A549 (cell line): Measurements from ENCODE around the gene TRUB2. TPM values are rescaled to one million over a fixed set of nuclear protein-coding genes. Genes with fewer than 3 reads are reported as not detected.
A peak's percentile ranks its signal among the peaks of the same experiment; 100 is the strongest.

Experiments
- ATAC-seq, 2 experiments: fragments of 200-7000 bp in 1 of 2; fragments of >200 bp in 1 of 2; cut with Nextera tagmentation in 1 of 2; cut with Tn5 transposase in 1 of 2; 3 replicates each; pipeline versions ENCODE4 v1.8.0 to v1.9.1; 2018 to 2020; ENCODE audit warnings: mild to moderate bottlenecking in 1 of 2, moderate library complexity in 1 of 2
- CTCF ChIA-PET: fragments of 300-600 bp; sonication (Branson Sonifier 250); formaldehyde crosslinking; extraction: SDS; loops from one replicate; lab custom pipeline; 2021; ENCODE audit warnings: antibody characterized with exemption, inconsistent platforms; lab: Yijun Ruan, JAX
- POLR2A ChIA-PET: fragments of 350-600 bp; formaldehyde crosslinking; extraction: SDS; loops from one replicate; lab custom pipeline; 2021; ENCODE audit warnings: antibody characterized with exemption, inconsistent platforms; lab: Yijun Ruan, JAX
- DNase-seq, 2 experiments: peaks; one replicate each; pipeline versions ENCODE4 v3.0.0 to v3.0.0-alpha.2; 2011 to 2016; ENCODE audit warnings: low read depth in 1 of 2, low spot score in 1 of 2
- FAIRE-seq: peaks from 2 replicates; lab custom pipeline; 2011; peaks lifted over from hg19 to GRCh38; lab: Jason Lieb, UNC
- H3K27ac ChIP-seq, 2 experiments: fragments of >200 bp; sonication (Bioruptor Twin); formaldehyde crosslinking; 3 replicates each; pipeline ENCODE4 v1.5.1; 2016 to 2017
- H3K4me1 ChIP-seq: fragments of >200 bp; sonication (Bioruptor Twin); formaldehyde crosslinking; 3 replicates; pipeline ENCODE4 v1.6.1; 2016
- H3K4me2 ChIP-seq: fragments of >200 bp; sonication (Bioruptor Twin); formaldehyde crosslinking; 3 replicates; pipeline ENCODE4 v1.6.1; 2016
- H3K4me3 ChIP-seq: fragments of >200 bp; sonication (Bioruptor Twin); formaldehyde crosslinking; 3 replicates; pipeline ENCODE4 v1.5.1; 2016
- H3K9me3 ChIP-seq: fragments of >200 bp; sonication (Bioruptor Twin); formaldehyde crosslinking; 3 replicates; pipeline ENCODE4 v1.6.1; 2016
- CBX2 ChIP-seq: fragments of 200-600 bp; sonication (generic); IDR thresholded peaks from 2 replicates; pipeline ENCODE4 v1.6.1; 2016; ENCODE audit warnings: low read depth, mild to moderate bottlenecking, borderline replicate concordance
- CEBPB ChIP-seq, 2 experiments: fragments of >200 bp in 1 of 2; sonication (Bioruptor Twin) in 1 of 2; formaldehyde crosslinking in 1 of 2; IDR thresholded peaks; 2 replicates each; pipeline ENCODE4 v1.6.1; 2012 to 2016
- EHF ChIP-seq: fragments of 250-450 bp; sonication (Bioruptor Pico); IDR thresholded peaks from 2 replicates; pipeline ENCODE4 v1.5.0; 2020; ENCODE audit warnings: mild to moderate bottlenecking
- EHMT2 ChIP-seq: fragments of 200-600 bp; sonication (generic); IDR thresholded peaks from 2 replicates; pipeline ENCODE4 v1.6.1; 2016; ENCODE audit warnings: antibody characterized with exemption, low read depth, mild to moderate bottlenecking, moderate library complexity
- ESRRA ChIP-seq: fragments of 150-350 bp; IDR thresholded peaks from 2 replicates; pipeline ENCODE4 v1.6.1; 2014; ENCODE audit warnings: mild to moderate bottlenecking, low read length, borderline replicate concordance
- FOSL2 ChIP-seq, 2 experiments: fragments of 450-650 bp in 1 of 2; fragments of >200 bp in 1 of 2; sonication (Bioruptor Twin) in 1 of 2; formaldehyde crosslinking; IDR thresholded peaks; 2 replicates each; pipeline versions ENCODE4 v1.5.0 to v1.6.1; 2016 to 2020; ENCODE audit warnings: mild to moderate bottlenecking in 1 of 2, moderate library complexity in 1 of 2
- HOXA7 ChIP-seq: fragments of 250-450 bp; sonication (Bioruptor Pico); IDR thresholded peaks from 2 replicates; pipeline ENCODE4 v1.5.0; 2020; ENCODE audit warnings: mild to moderate bottlenecking, moderate library complexity
- HOXB13 ChIP-seq: fragments of 250-450 bp; sonication (Bioruptor Pico); IDR thresholded peaks from 2 replicates; pipeline ENCODE4 v1.5.0; 2020; ENCODE audit warnings: low read depth, mild to moderate bottlenecking, moderate library complexity
- KDM5A ChIP-seq: fragments of 200-600 bp; sonication (generic); IDR thresholded peaks from 2 replicates; pipeline ENCODE4 v1.6.1; 2016; ENCODE audit warnings: antibody characterized with exemption, mild to moderate bottlenecking
- NFE2L2 ChIP-seq: fragments of 150-350 bp; conservative IDR thresholded peaks from 2 replicates; pipeline ENCODE4 v1.6.1; 2014; ENCODE audit warnings: low read length
- NR3C1 ChIP-seq: fragments of >200 bp; sonication (Bioruptor Twin); formaldehyde crosslinking; IDR thresholded peaks from 3 replicates; pipeline ENCODE4 v1.6.1; 2017
- PHF8 ChIP-seq: fragments of 200-600 bp; sonication (generic); IDR thresholded peaks from 2 replicates; pipeline ENCODE4 v1.6.1; 2016; ENCODE audit warnings: low read depth, mild to moderate bottlenecking, antibody characterized with exemption, moderate library complexity, borderline replicate concordance
- POLR2A ChIP-seq: IDR thresholded peaks from 2 replicates; pipeline ENCODE4 v1.6.1; 2012; ENCODE audit warnings: mild to moderate bottlenecking, low read length
- RARB ChIP-seq: fragments of 250-450 bp; sonication (Bioruptor Pico); IDR thresholded peaks from 2 replicates; pipeline ENCODE4 v1.8.0; 2021; ENCODE audit warnings: mild to moderate bottlenecking, moderate library complexity
- RFX5 ChIP-seq: fragments of 450-650 bp; IDR thresholded peaks from 2 replicates; pipeline ENCODE4 v1.7.1; 2014; ENCODE audit warnings: antibody characterized with exemption, mild to moderate bottlenecking, moderate library complexity
- SMC3 ChIP-seq: fragments of >200 bp; sonication (Bioruptor Twin); formaldehyde crosslinking; IDR thresholded peaks from 3 replicates; pipeline ENCODE4 v1.6.1; 2018; ENCODE audit warnings: inconsistent platforms
- SREBF2 ChIP-seq: fragments of 450-650 bp; IDR thresholded peaks from 2 replicates; pipeline ENCODE4 v1.6.1; 2014; ENCODE audit warnings: mild to moderate bottlenecking, moderate library complexity
- WGBS: methylation state at CpG from one replicate; pipeline ENCODE4 v1.1.6; 2017; ENCODE audit errors: missing lambda C conversion rate; 5-methylcytosine and 5-hydroxymethylcytosine counted together
- polyA plus RNA-seq, 4 experiments: library from polyadenylated mRNA; depleted of rRNA in 3 of 4; stranded (reverse); fragments of >200 nt; fragmentation: RNase III in 1 of 4; extraction: RNeasy Plus Mini Kit Qiagen cat#74134 plus additional on column Dnase treatment in 1 of 4; gene quantifications; 2 replicates in 3 of 4; 3 replicates in 1 of 4; pipeline ENCODE4 v1.2.3, GENCODE V29; 2011 to 2017
- TF ChIP-seq, protein P1 (sequence below): fragments of >200 bp; sonication (Bioruptor Twin); formaldehyde crosslinking; IDR thresholded peaks from 2 replicates; pipeline ENCODE4 v1.6.1; 2016
- TF ChIP-seq, protein P2 (sequence below): fragments of 250-450 bp; sonication (Bioruptor Pico); IDR thresholded peaks from 2 replicates; pipeline ENCODE4 v1.5.0; 2020; ENCODE audit warnings: low read depth, mild to moderate bottlenecking, moderate library complexity
- TF ChIP-seq, protein P3 (sequence below): fragments of 200-600 bp; sonication (generic); IDR thresholded peaks from 2 replicates; pipeline ENCODE4 v1.6.1; 2016; ENCODE audit warnings: antibody characterized with exemption, mild to moderate bottlenecking, moderate library complexity
- TF ChIP-seq, protein P4 (sequence below): fragments of 450-650 bp; IDR thresholded peaks from 2 replicates; pipeline ENCODE4 v1.6.1; 2014; ENCODE audit warnings: antibody characterized with exemption
- TF ChIP-seq, protein P5 (sequence below): fragments of >200 bp; sonication (Bioruptor Twin); formaldehyde crosslinking; IDR thresholded peaks from 3 replicates; pipeline ENCODE4 v1.6.1; 2016

The TRUB2 gene
- polyA plus RNA-seq, 2 of the 4 experiments (the other 2 are of a cell fraction), result 29.0 to 38.7 TPM

DNA sequence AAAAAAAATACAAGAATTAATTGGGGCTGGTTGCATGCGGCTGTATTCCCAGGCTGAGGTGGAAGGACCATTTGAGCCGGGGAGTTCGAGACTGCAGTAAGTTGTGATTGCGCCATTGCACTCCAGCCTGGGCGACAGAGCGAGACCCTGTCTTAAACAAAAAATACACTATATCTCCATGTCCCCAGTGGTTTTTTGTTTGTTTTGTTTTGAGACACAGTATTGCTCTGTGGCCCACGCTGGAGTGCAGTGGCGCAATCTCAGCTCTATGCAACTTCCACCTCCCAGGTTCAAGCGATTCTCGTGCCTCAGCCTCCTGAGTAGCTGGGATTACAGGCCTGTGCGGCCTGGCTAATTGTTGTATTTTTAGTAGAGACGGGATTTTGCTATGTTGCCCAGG is 1.5 kb upstream of the TRUB2 start:
- peak overlapping the region; percentile 74 for H3K4me3 ChIP-seq
- H3K27ac ChIP-seq, result peak overlapping the region in 1 of 2 experiments; percentile 97; a peak in 3 of 6 replicates
- POLR2A ChIA-PET, result no interaction called here
- TF ChIP-seq, protein P1, sequence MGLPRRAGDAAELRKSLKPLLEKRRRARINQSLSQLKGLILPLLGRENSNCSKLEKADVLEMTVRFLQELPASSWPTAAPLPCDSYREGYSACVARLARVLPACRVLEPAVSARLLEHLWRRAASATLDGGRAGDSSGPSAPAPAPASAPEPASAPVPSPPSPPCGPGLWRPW, result no peak
- TF ChIP-seq FOSL2 (IDR thresholded peaks at IDR 0.05) (no peak), FOSL2 (CRISPR knock-in tag; IDR thresholded peaks at IDR 0.05) (no peak), CBX2 (no peak), NR3C1 (no peak), SMC3 (no peak), ESRRA (no peak), CEBPB (IDR thresholded peaks at IDR 0.05) (no peak), SREBF2 (no peak), RARB (CRISPR knock-in tag) (no peak), HOXB13 (CRISPR knock-in tag) (no peak), NFE2L2 (no peak), RFX5 (no peak)
- TF ChIP-seq, protein P2, sequence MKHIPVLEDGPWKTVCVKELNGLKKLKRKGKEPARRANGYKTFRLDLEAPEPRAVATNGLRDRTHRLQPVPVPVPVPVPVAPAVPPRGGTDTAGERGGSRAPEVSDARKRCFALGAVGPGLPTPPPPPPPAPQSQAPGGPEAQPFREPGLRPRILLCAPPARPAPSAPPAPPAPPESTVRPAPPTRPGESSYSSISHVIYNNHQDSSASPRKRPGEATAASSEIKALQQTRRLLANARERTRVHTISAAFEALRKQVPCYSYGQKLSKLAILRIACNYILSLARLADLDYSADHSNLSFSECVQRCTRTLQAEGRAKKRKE (CRISPR knock-in tag), result no peak
- TF ChIP-seq, protein P3, sequence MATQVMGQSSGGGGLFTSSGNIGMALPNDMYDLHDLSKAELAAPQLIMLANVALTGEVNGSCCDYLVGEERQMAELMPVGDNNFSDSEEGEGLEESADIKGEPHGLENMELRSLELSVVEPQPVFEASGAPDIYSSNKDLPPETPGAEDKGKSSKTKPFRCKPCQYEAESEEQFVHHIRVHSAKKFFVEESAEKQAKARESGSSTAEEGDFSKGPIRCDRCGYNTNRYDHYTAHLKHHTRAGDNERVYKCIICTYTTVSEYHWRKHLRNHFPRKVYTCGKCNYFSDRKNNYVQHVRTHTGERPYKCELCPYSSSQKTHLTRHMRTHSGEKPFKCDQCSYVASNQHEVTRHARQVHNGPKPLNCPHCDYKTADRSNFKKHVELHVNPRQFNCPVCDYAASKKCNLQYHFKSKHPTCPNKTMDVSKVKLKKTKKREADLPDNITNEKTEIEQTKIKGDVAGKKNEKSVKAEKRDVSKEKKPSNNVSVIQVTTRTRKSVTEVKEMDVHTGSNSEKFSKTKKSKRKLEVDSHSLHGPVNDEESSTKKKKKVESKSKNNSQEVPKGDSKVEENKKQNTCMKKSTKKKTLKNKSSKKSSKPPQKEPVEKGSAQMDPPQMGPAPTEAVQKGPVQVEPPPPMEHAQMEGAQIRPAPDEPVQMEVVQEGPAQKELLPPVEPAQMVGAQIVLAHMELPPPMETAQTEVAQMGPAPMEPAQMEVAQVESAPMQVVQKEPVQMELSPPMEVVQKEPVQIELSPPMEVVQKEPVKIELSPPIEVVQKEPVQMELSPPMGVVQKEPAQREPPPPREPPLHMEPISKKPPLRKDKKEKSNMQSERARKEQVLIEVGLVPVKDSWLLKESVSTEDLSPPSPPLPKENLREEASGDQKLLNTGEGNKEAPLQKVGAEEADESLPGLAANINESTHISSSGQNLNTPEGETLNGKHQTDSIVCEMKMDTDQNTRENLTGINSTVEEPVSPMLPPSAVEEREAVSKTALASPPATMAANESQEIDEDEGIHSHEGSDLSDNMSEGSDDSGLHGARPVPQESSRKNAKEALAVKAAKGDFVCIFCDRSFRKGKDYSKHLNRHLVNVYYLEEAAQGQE, result no peak
- TF ChIP-seq, protein P4, sequence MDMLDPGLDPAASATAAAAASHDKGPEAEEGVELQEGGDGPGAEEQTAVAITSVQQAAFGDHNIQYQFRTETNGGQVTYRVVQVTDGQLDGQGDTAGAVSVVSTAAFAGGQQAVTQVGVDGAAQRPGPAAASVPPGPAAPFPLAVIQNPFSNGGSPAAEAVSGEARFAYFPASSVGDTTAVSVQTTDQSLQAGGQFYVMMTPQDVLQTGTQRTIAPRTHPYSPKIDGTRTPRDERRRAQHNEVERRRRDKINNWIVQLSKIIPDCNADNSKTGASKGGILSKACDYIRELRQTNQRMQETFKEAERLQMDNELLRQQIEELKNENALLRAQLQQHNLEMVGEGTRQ, result no peak
- TF ChIP-seq, all 56 proteins: peak for 0
- Histone ChIP-seq H3K9me3 (no peaks in the 10 kb centered on the region), H3K4me2 (peak overlapping the region; percentile 95), H3K4me1 (peaks cover 22% of the 10 kb centered on the region)
- DNase-seq (no peak), ATAC-seq (no peak), FAIRE-seq (no peak)
- CTCF ChIA-PET, result interaction anchor here (1.0 to 3.6 kb wide), 5 partner anchors 9 to 28 kb away, joined by 3 to 19 read pairs (median 6); no protein-coding TSS in a partner anchor
- 83% methylated on average over 11 of the region's 12 CpGs for WGBS

DNA sequence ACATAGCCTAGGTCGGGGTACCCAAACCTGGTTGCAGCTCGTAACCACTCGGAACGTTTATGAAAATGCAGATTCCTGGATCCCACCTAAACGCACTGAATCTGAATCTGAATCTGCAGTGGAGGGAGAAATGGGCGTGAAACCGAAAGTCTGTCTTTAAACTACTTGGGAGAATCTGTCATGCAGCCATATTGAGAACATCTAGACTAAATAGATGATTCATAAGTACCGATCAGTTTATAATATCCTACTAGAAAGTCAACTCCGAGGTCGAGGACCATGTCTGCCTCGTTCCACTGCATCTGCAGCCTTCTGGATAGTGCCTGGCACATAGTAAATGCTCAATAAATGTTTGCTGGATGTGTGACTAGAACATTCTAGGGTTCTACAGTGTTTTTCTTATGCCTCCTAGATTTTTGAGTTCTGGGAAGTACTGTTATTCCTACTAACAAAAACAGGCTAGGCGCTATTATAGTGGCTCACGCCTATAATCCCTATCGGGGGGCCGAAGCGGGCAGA is 1.0 kb upstream of the TRUB2 start:
- H3K4me1 ChIP-seq, result peaks cover 20% of the 10 kb centered on the region
- ATAC-seq, result no peak
- peak overlapping the region; percentile 74 for H3K4me3 ChIP-seq
- WGBS, result 24% methylated on average over 16 of the region's 16 CpGs
- FAIRE-seq, result no peak
- H3K9me3 ChIP-seq, result no peaks in the 10 kb centered on the region
- H3K27ac ChIP-seq, result peak overlapping the region; percentile 97 to 99
- peak overlapping the region; percentile 95 for H3K4me2 ChIP-seq
- ChIA-PET POLR2A (no interaction called here), CTCF (interaction anchor here (1.8 to 3.6 kb wide), 4 partner anchors 10 to 28 kb away, joined by 4 to 19 read pairs (median 6); no protein-coding TSS in a partner anchor)
- DNase-seq, result no peak
- no peak for TF ChIP-seq HOXA7 (CRISPR knock-in tag)

DNA sequence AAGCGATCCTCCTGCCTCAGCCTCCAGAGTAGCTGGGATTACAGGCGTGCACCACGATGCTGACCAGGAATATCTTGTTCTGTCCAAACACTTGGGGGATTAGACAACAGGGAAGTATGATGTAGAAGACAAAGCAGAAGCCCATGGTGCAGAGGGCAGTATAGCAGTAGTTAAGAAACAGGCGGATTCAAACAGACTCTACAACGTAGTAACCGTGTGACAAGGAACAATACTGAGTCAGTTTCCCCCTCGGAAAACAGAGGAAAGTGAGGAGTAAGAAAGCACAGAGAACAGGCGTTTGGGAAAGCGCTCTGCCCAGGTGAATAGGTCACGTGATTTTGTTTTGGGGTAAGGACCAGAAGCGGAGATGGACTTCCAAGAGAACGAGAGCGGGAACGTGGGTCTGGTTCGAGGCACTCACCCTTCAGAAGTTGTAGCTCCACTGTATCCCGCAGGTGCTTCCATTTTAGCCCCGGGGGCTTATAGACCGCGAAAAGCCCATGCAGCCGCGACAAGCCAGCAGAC is 306 bp downstream of the TRUB2 start:
- no peak for TF ChIP-seq EHMT2
- TF ChIP-seq, protein P5, sequence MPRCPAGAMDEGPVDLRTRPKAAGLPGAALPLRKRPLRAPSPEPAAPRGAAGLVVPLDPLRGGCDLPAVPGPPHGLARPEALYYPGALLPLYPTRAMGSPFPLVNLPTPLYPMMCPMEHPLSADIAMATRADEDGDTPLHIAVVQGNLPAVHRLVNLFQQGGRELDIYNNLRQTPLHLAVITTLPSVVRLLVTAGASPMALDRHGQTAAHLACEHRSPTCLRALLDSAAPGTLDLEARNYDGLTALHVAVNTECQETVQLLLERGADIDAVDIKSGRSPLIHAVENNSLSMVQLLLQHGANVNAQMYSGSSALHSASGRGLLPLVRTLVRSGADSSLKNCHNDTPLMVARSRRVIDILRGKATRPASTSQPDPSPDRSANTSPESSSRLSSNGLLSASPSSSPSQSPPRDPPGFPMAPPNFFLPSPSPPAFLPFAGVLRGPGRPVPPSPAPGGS, result 0 out of 3 replicates have a peak, but pooled peaks have one; percentile 19
- TF ChIP-seq POLR2A, result no peak
- TF ChIP-seq, protein P4, result peak; percentile 91
- TF ChIP-seq KDM5A, result peak; percentile 53
- TF ChIP-seq EHF (CRISPR knock-in tag), result no peak
- peak; percentile 26; the same call in 1 of the 2 replicates for TF ChIP-seq PHF8
- TF ChIP-seq, all 56 proteins: peak for 4
- ChIA-PET POLR2A (no interaction called here), CTCF (interaction anchor here (0.9 to 2.9 kb wide), 6 partner anchors 11 to 27 kb away, joined by 4 to 16 read pairs (median 7); no protein-coding TSS in a partner anchor)
- Histone ChIP-seq H3K4me2 (peak overlapping the region; percentile 86), H3K4me1 (peaks cover 20% of the 10 kb centered on the region), H3K9me3 (no peaks in the 10 kb centered on the region), H3K4me3 (peak overlapping the region; percentile 74), H3K27ac (peak overlapping the region; percentile 97 to 99)
- 2% methylated on average over 21 of the region's 21 CpGs for WGBS
- no peak for DNase-seq
- no peak for FAIRE-seq
- peak; percentile 10 to 38; a peak in 4 of 6 replicates for ATAC-seq
